Endothelial cell of umbilical vein (primary cell): ENCODE measurements around the gene MAS1L. TPM values are rescaled to one million over a fixed set of nuclear protein-coding genes. Genes with fewer than 3 reads are reported as not detected.

Experiments used
- BruUV-seq: library from RNA; stranded (reverse); fragments of 400-500 nt; replicated peaks from 2 replicates; lab custom pipeline; 2021; lab: Mats Ljungman, UMichigan
- CTCF ChIA-PET: fragments of 300-600, 350-600 bp; sonication (Branson Sonifier 250); formaldehyde crosslinking; loops from one replicate; lab custom pipeline; 2021; ENCODE audit warnings: antibody characterized with exemption, inconsistent platforms; lab: Charles Lee
- POLR2A ChIA-PET: fragments of 300-600, 350-600 bp; sonication (Branson Sonifier 250); formaldehyde crosslinking; loops from one replicate; lab custom pipeline; 2021; ENCODE audit warnings: antibody characterized with exemption, inconsistent platforms; lab: Charles Lee
- DNase-seq: peaks from one replicate; pipeline ENCODE4 v3.0.0-alpha.2; 2011; ENCODE audit warnings: low read depth, low spot score
- FAIRE-seq: peaks from 2 replicates; lab custom pipeline; 2011; peaks lifted over from hg19 to GRCh38; lab: Jason Lieb, UNC
- H2AFZ ChIP-seq: 2 replicates; pipeline ENCODE4 v1.6.0; 2012; ENCODE audit warnings: low read depth, low read length, control low read depth, inconsistent platforms
- H3K27ac ChIP-seq: 2 replicates; pipeline ENCODE4 v1.5.1; 2011; ENCODE audit warnings: low read depth, mild to moderate bottlenecking, control low read depth, low read length, moderate library complexity; ENCODE audit not compliant: insufficient read depth
- H3K27me3 ChIP-seq, 2 experiments: 2 replicates each; pipeline versions ENCODE4 v1.6.0 to v1.6.1; 2011; ENCODE audit warnings: low read length in 2 of 2, mixed read lengths in 1 of 2; ENCODE audit not compliant: control insufficient read depth in 2 of 2, insufficient read depth in 2 of 2
- H3K36me3 ChIP-seq, 2 experiments: 2 replicates in 1 of 2; 3 replicates in 1 of 2; pipeline ENCODE4 v1.5.1; 2011; ENCODE audit warnings: low read length in 2 of 2, mild to moderate bottlenecking in 1 of 2, moderate library complexity in 1 of 2; ENCODE audit not compliant: control insufficient read depth in 2 of 2, insufficient read depth in 2 of 2; ENCODE audit errors: extremely low read depth in 1 of 2
- H3K4me1 ChIP-seq: 3 replicates; pipeline ENCODE4 v1.5.1; 2011; ENCODE audit warnings: mild to moderate bottlenecking, low read length; ENCODE audit not compliant: control insufficient read depth, insufficient read depth; ENCODE audit errors: extremely low read depth
- H3K4me2 ChIP-seq: 2 replicates; pipeline ENCODE4 v1.6.1; 2011; ENCODE audit warnings: low read length, control low read depth, mixed read lengths; ENCODE audit not compliant: insufficient read depth
- H3K4me3 ChIP-seq, 3 experiments: fragments of 200-600 bp in 1 of 3; sonication (generic), shearing (Covaris generic) in 1 of 3; replicated peaks in 1 of 3; 2 replicates each; pipeline ENCODE4 v1.5.1; 2011 to 2016; ENCODE audit warnings: control low read depth in 3 of 3, low read length in 3 of 3, mild to moderate bottlenecking in 2 of 3, inconsistent platforms in 1 of 3, low read depth in 1 of 3, moderate library complexity in 1 of 3; ENCODE audit not compliant: insufficient read depth in 1 of 3
- H3K79me2 ChIP-seq: 2 replicates; pipeline ENCODE4 v1.6.0; 2012; ENCODE audit warnings: low read length, inconsistent platforms; ENCODE audit not compliant: control insufficient read depth, insufficient read depth
- H3K9ac ChIP-seq: replicated peaks from 2 replicates; pipeline ENCODE3; 2011; ENCODE audit warnings: low read length, control low read depth; ENCODE audit not compliant: insufficient read depth; ENCODE audit errors: extremely low read depth
- H3K9me1 ChIP-seq: replicated peaks from 3 replicates; pipeline ENCODE4 v1.6.0; 2011; ENCODE audit warnings: mild to moderate bottlenecking, low read length; ENCODE audit not compliant: control insufficient read depth, insufficient read depth; ENCODE audit errors: extremely low read depth
- H3K9me3 ChIP-seq: replicated peaks from 2 replicates; pipeline ENCODE4 v1.5.1; 2012; ENCODE audit warnings: low read length, inconsistent platforms; ENCODE audit not compliant: control insufficient read depth, insufficient read depth
- H4K20me1 ChIP-seq: replicated peaks from 2 replicates; pipeline ENCODE3; 2011; ENCODE audit warnings: mild to moderate bottlenecking, low read length; ENCODE audit not compliant: control insufficient read depth, insufficient read depth; ENCODE audit errors: extremely low read depth
- CTCF ChIP-seq, 2 donors: IDR thresholded peaks; 1 replicate in 1 of 2; 2 replicates in 1 of 2; pipeline ENCODE4 v1.5.1; 2011; ENCODE audit warnings: low read length in 2 of 2, mild to moderate bottlenecking in 2 of 2, moderate library complexity in 2 of 2, control low read depth in 1 of 2, inconsistent platforms in 1 of 2, low read depth in 1 of 2; ENCODE audit not compliant: insufficient read depth in 1 of 2; ENCODE audit errors: extremely low read depth in 1 of 2
- EZH2 ChIP-seq: IDR thresholded peaks from 2 replicates; pipeline ENCODE4 v1.6.1; 2012; ENCODE audit warnings: borderline replicate concordance, low read depth, mild to moderate bottlenecking, moderate library complexity, low read length, inconsistent platforms; ENCODE audit not compliant: severe bottlenecking
- FOS ChIP-seq: IDR thresholded peaks from 2 replicates; pipeline ENCODE4 v1.6.1; 2011; ENCODE audit warnings: mild to moderate bottlenecking, low read length, moderate library complexity, borderline replicate concordance; ENCODE audit not compliant: insufficient read depth
- GATA2 ChIP-seq: IDR thresholded peaks from 2 replicates; pipeline ENCODE4 v1.7.0; 2011; ENCODE audit warnings: low read depth, mild to moderate bottlenecking, moderate library complexity, mixed read lengths, low read length; ENCODE audit not compliant: insufficient read length, insufficient read depth
- JUN ChIP-seq: IDR thresholded peaks from 2 replicates; pipeline ENCODE4 v1.6.1; 2011; ENCODE audit warnings: borderline replicate concordance, low read depth; ENCODE audit not compliant: insufficient read length, insufficient read depth
- MYC ChIP-seq: IDR thresholded peaks from one replicate; pipeline ENCODE4 v1.6.1; 2011; ENCODE audit warnings: mild to moderate bottlenecking, low read depth, low read length
- POLR2A ChIP-seq: IDR thresholded peaks from 2 replicates; pipeline ENCODE4 v1.6.1; 2012; ENCODE audit warnings: low read depth, mild to moderate bottlenecking, control low read depth, low read length
- POLR2AphosphoS5 ChIP-seq: IDR thresholded peaks from 2 replicates; pipeline ENCODE4 v1.6.1; 2012; ENCODE audit warnings: low read depth, mild to moderate bottlenecking, control low read depth, low read length, moderate library complexity; ENCODE audit not compliant: insufficient read depth
- dilution Hi-C: fragments of 300-500 bp; cut with MboI; formaldehyde crosslinking; loops from one replicate; pipeline ENCODE4 v1.15.0; 2019; ENCODE audit warnings: low sequenced_read_pairs; ENCODE audit not compliant: extremely low pct_ligation_motif_present
- intact Hi-C: fragments of 100-400 bp; cut with micrococcal nuclease; formaldehyde crosslinking; loops from one replicate; pipeline ENCODE4 v1.10.0; 2022
- polyA plus RNA-seq, 4 experiments: library from polyadenylated mRNA; depleted of rRNA in 3 of 4; stranded (reverse) in 3 of 4; unstranded in 1 of 4; fragments of >200 nt; gene quantifications; 2 replicates each; pipeline versions ENCODE4 v1.2.1 to v1.2.3, GENCODE V29; 2011 to 2012; ENCODE audit warnings: missing spikeins in 1 of 4
- total RNA-seq: library from RNA; stranded (reverse); gene quantifications from 2 replicates; pipeline ENCODE4 v1.2.3, GENCODE V29; 2021
- TF ChIP-seq, protein P1 (sequence below): IDR thresholded peaks from 2 replicates; pipeline ENCODE4 v1.6.1; 2011; ENCODE audit not compliant: insufficient read depth, insufficient read length

Gene MAS1L
- total and polyA plus RNA-seq, 2 donors (not counting 3 experiments of a cell fraction or from before 2014, with no cell fraction given) = not detected

DNA sequence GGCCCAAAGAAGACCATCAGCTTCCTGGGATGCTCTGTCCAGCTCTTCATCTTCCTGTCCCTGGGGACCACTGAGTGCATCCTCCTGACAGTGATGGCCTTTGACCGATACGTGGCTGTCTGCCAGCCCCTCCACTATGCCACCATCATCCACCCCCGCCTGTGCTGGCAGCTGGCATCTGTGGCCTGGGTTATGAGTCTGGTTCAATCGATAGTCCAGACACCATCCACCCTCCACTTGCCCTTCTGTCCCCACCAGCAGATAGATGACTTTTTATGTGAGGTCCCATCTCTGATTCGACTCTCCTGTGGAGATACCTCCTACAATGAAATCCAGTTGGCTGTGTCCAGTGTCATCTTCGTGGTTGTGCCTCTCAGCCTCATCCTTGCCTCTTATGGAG is 25.7 kb downstream of the MAS1L start:
- Histone ChIP-seq H2AFZ (no peak overlapping the region), H3K4me1 (no peaks in the 10 kb centered on the region), H3K9ac (no peak overlapping the region), H3K27ac (no peak overlapping the region), H3K9me3 (no peaks in the 10 kb centered on the region), H3K27me3 (no peaks in the 10 kb centered on the region), H3K4me3 (no peak overlapping the region), H3K36me3 (no peaks in the 10 kb centered on the region), H3K4me2 (no peak overlapping the region), H4K20me1 (no peaks in the 10 kb centered on the region), H3K79me2 (no peaks in the 10 kb centered on the region), H3K9me1 (no peaks in the 10 kb centered on the region)
- TF ChIP-seq JUN (no peak), MYC (no peak), GATA2 (no peak), POLR2A (no peak), EZH2 (no peak), POLR2AphosphoS5 (no peak), CTCF (IDR thresholded peaks at IDR 0.05; ENCODE audit: extremely low read depth in 1 of 2, insufficient read depth in 1 of 2, low read depth in 1 of 2, low read length in 2 of 2) (no peak), FOS (no peak)
- TF ChIP-seq, protein P1, sequence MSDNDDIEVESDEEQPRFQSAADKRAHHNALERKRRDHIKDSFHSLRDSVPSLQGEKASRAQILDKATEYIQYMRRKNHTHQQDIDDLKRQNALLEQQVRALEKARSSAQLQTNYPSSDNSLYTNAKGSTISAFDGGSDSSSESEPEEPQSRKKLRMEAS = no peak
- intact Hi-C loops = no loop called here
- BruUV-seq = no TSS peak
- ChIA-PET CTCF (no interaction called here), POLR2A (no interaction called here)
- dilution Hi-C loops = no loop called here
- FAIRE-seq (no peak), DNase-seq (no peak)
